GM23248 (cell line): ENCODE data around the gene ARHGEF9.

Experiments used
- EZH2 ChIP-seq: fragments of 200-600 bp; sonication (generic); IDR thresholded peaks from 2 replicates; pipeline ENCODE4 v1.6.1; 2018; ENCODE audit warnings: antibody characterized with exemption, mild to moderate bottlenecking; ENCODE audit not compliant: insufficient read depth, poor library complexity, severe bottlenecking
- EZH2phosphoT487 ChIP-seq: fragments of 200-600 bp; sonication (generic); IDR thresholded peaks from 2 replicates; pipeline ENCODE4 v1.6.1; 2018; ENCODE audit warnings: antibody characterized with exemption, moderate library complexity, mild to moderate bottlenecking, low read depth; ENCODE audit not compliant: insufficient read depth

GRCh38 chrX:63719633-63720032 is 65.4 kb downstream of the ARHGEF9 start:
- TF ChIP-seq EZH2 (no peak), EZH2phosphoT487 (no peak)
